Adrenal gland (tissue), 12 donors: Measurements from ENCODE around the gene ADGRE1. TPM values are rescaled to one million over a fixed set of nuclear protein-coding genes. Genes with fewer than 3 reads are reported as not detected.
A peak's percentile ranks its signal among the peaks of the same experiment; 100 is the strongest.
"Not testable (repeated sequence)": the region's sequence is repeated elsewhere in the genome, so short reads cannot be mapped to it uniquely, and the experiment has no call there.

Experiments
- DNase-seq, 7 donors: peaks; one replicate each; pipeline ENCODE4 v3.0.0-alpha.2; 2019 to 2020
- H3K27ac ChIP-seq, 5 donors: fragments of 200-600 bp; sonication (generic) in 4 of 5; 1 replicate in 3 of 5; 2 replicates in 2 of 5; pipeline versions ENCODE4 v1.5.1 to v1.8.0; 2016 to 2020; ENCODE audit warnings: mild to moderate bottlenecking in 1 of 5
- H3K27me3 ChIP-seq: fragments of 200-600 bp; 2 replicates; pipeline ENCODE4 v1.8.0; 2021
- H3K36me3 ChIP-seq, 2 donors: fragments of 200-600 bp; replicated peaks in 1 of 2; 1 replicate in 1 of 2; 2 replicates in 1 of 2; pipeline versions ENCODE4 v1.5.1 to v1.8.0; 2018 to 2022
- H3K4me1 ChIP-seq, 2 donors: fragments of 200-600 bp; replicated peaks in 1 of 2; 1 replicate in 1 of 2; 2 replicates in 1 of 2; pipeline versions ENCODE4 v1.5.1 to v1.8.0; 2018 to 2021
- H3K4me3 ChIP-seq, 4 donors: fragments of 200-600 bp; sonication (generic) in 3 of 4; one replicate each; pipeline ENCODE4 v1.5.1; 2016 to 2018
- H3K9me3 ChIP-seq, 3 donors: fragments of 200-600 bp; sonication (generic) in 1 of 3; replicated peaks in 1 of 3; 1 replicate in 2 of 3; 2 replicates in 1 of 3; pipeline versions ENCODE4 v1.5.1 to v1.8.0; 2016 to 2021
- CTCF ChIP-seq, 6 experiments: fragments of 450-650 bp in 4 of 6; fragments of 200-600 bp in 2 of 6; sonication (generic) in 1 of 6; IDR thresholded peaks; 1 replicate in 5 of 6; 2 replicates in 1 of 6; pipeline versions ENCODE4 v1.5.1 to v1.8.0; 2016 to 2021; ENCODE audit warnings: antibody characterized with exemption in 6 of 6, mild to moderate bottlenecking in 2 of 6, moderate library complexity in 1 of 6
- POLR2A ChIP-seq, 2 donors: fragments of 450-650 bp; IDR thresholded peaks; one replicate each; pipeline ENCODE4 v1.6.1; 2017; ENCODE audit warnings: antibody characterized with exemption in 2 of 2, mild to moderate bottlenecking in 2 of 2, moderate library complexity in 1 of 2
- WGBS, 4 donors: extraction: QIAGEN DNeasy Blood & Tissue Kit in 2 of 4; methylation state at CpG; one replicate each; pipeline versions ENCODE4 v1.1.5 to v1.1.7; 2013 to 2017; 5-methylcytosine and 5-hydroxymethylcytosine counted together
- intact Hi-C, 2 donors: fragments of 100-400 bp; cut with DNase I; formaldehyde crosslinking; loops; one replicate each; pipeline versions ENCODE4 v1.14.1 to v1.15.0; 2022 to 2023
- polyA plus RNA-seq, 3 donors: library from polyadenylated mRNA; stranded (reverse); fragments of 200-250 nt in 2 of 3; fragments of 350-450 nt in 1 of 3; fragmentation: Illumina TruSeq in 1 of 3; extraction: RNeasy Lipid Tissue Mini Kit (QIAGEN cat#74804) in 1 of 3; gene quantifications; one replicate each; pipeline ENCODE4 v1.2.3, GENCODE V29; 2013 to 2014
- total RNA-seq, 9 donors: library from RNA; depleted of rRNA in 4 of 9; stranded (reverse); fragments of >200 nt in 4 of 9; fragments of 120-200 nt in 1 of 9; fragmentation: NEBNext Ultra II Directional in 1 of 9; extraction: Animal tissue kit (Norgen Biotek cat#: 25700) in 1 of 9; gene quantifications; one replicate each; pipeline versions ENCODE4 v1.1.0 to v1.2.4, GENCODE V29; 2013 to 2023
- donor health status: healthy with polysubstance abuse.
- donor health status: Bipolar disorder and iron deficiency.
- donor health status: DM: yes; HTN: yes; CAD: no.
- donor health status: DM: no; HTN: no; CAD: no.
- donor health status: DM: no; HTN: no; CAD: no.
- donor health status: DM: yes; HTN: yes; CAD: no.

The ADGRE1 gene
- total and polyA plus RNA-seq, 12 donors: 0.07 to 1.2 (median 0.28) TPM; not detected in 1

GRCh38 chr19:6868351-6868750 is 19.0 kb upstream of the ADGRE1 start:
- peaks cover 0 to under 1% of the 10 kb centered on the region in 2 donors for H3K4me1 ChIP-seq
- no peak for TF ChIP-seq POLR2A (IDR thresholded peaks at IDR 0.05)
- no peak for TF ChIP-seq CTCF (IDR thresholded peaks at IDR 0.05)
- intact Hi-C loops: loop anchor here (10.0 kb wide), 2 partner anchors 124 to 234 kb away; no protein-coding TSS in a partner anchor
- H3K27me3 ChIP-seq: no peaks in the 10 kb centered on the region
- no peaks in the 10 kb centered on the region for H3K9me3 ChIP-seq
- peak in 2 of 7 donors; percentile 31 to 37 for DNase-seq
- no peak overlapping the region for H3K27ac ChIP-seq
- no peaks in the 10 kb centered on the region for H3K36me3 ChIP-seq
- WGBS, 4 donors: 7 to 20% (median 11%) methylated on average over 4 of the region's 4 CpGs
- H3K4me3 ChIP-seq: no peak overlapping the region

GRCh38 chr19:6869151-6869882 is 18.1 kb upstream of the ADGRE1 start:
- not testable (repeated sequence) for H3K4me1 ChIP-seq, H3K27ac ChIP-seq, H3K4me3 ChIP-seq, DNase-seq, H3K9me3 ChIP-seq, H3K27me3 ChIP-seq, H3K36me3 ChIP-seq
- WGBS, 4 donors: 82 to 87% (median 85%) methylated on average over 20 to 22 of the region's 22 CpGs
- intact Hi-C loops: loop anchor here (10.0 kb wide), 2 partner anchors 125 to 235 kb away; no protein-coding TSS in a partner anchor

- H3K36me3 ChIP-seq: no peaks in the 10 kb centered on the region
- no peaks in the 10 kb centered on the region for H3K27me3 ChIP-seq
- 83 to 85% (median 83%) methylated on average over 10 of the region's 10 CpGs for WGBS, 4 donors
- DNase-seq: no peak
- intact Hi-C loops: no loop called here
- TF ChIP-seq POLR2A (IDR thresholded peaks at IDR 0.05) (no peak), CTCF (IDR thresholded peaks at IDR 0.05) (no peak)
- no peaks in the 10 kb centered on the region for H3K4me1 ChIP-seq
- H3K4me3 ChIP-seq: no peak overlapping the region
- H3K27ac ChIP-seq: no peak overlapping the region
- no peaks in the 10 kb centered on the region for H3K9me3 ChIP-seq
Measured at GRCh38 chr19:6873708-6874431, 13.5 kb upstream of the ADGRE1 start.

GRCh38 chr19:6875218-6875617 is 12.2 kb upstream of the ADGRE1 start:
- intact Hi-C loops: no loop called here

More at GRCh38 chr19:6875218-6875617, 12.2 kb upstream of the ADGRE1 start:
- DNase-seq: no peak
- WGBS, 4 donors: 59 to 75% (median 71%) methylated on average over 2 of the region's 2 CpGs
- Histone ChIP-seq H3K4me3 (no peak overlapping the region), H3K36me3 (no peaks in the 10 kb centered on the region), H3K27me3 (no peaks in the 10 kb centered on the region), H3K9me3 (no peaks in the 10 kb centered on the region), H3K27ac (no peak overlapping the region), H3K4me1 (no peaks in the 10 kb centered on the region)
- TF ChIP-seq CTCF (IDR thresholded peaks at IDR 0.05) (no peak), POLR2A (IDR thresholded peaks at IDR 0.05) (no peak)
